Liver (tissue), 9 donors: Measurements from ENCODE around the gene FADS6. TPM values are rescaled to one million over a fixed set of nuclear protein-coding genes. Genes with fewer than 3 reads are reported as not detected.

Source experiments
- DNase-seq: peaks from one replicate; pipeline ENCODE4 v3.0.0-alpha.2; 2017; ENCODE audit warnings: low spot score
- H3K27ac ChIP-seq, 2 donors: one replicate each; pipeline ENCODE4 v1.7.0; 2013; ENCODE audit warnings: inconsistent platforms in 2 of 2, low read length in 2 of 2, control low read depth in 1 of 2, low read depth in 1 of 2, mild to moderate bottlenecking in 1 of 2
- H3K27me3 ChIP-seq, 4 donors: one replicate each; pipeline versions ENCODE4 v1.6.1 to v1.7.0; 2013; ENCODE audit warnings: low read length in 3 of 4, inconsistent platforms in 1 of 4, mild to moderate bottlenecking in 1 of 4, moderate library complexity in 1 of 4; ENCODE audit not compliant: control insufficient read depth in 4 of 4, insufficient read depth in 4 of 4
- H3K36me3 ChIP-seq, 4 donors: one replicate each; pipeline versions ENCODE4 v1.6.1 to v1.7.0; 2013; ENCODE audit warnings: low read length in 3 of 4, mild to moderate bottlenecking in 3 of 4, low read depth in 1 of 4, moderate library complexity in 1 of 4; ENCODE audit not compliant: control insufficient read depth in 4 of 4, insufficient read depth in 3 of 4
- H3K4me1 ChIP-seq, 4 donors: one replicate each; pipeline versions ENCODE4 v1.6.1 to v1.7.0; 2013; ENCODE audit warnings: low read length in 3 of 4, mild to moderate bottlenecking in 3 of 4, moderate library complexity in 1 of 4; ENCODE audit not compliant: control insufficient read depth in 4 of 4, insufficient read depth in 4 of 4
- H3K4me3 ChIP-seq, 3 donors: one replicate each; pipeline versions ENCODE4 v1.6.1 to v1.7.0; 2013; ENCODE audit warnings: low read length in 3 of 3, control low read depth in 1 of 3, low read depth in 1 of 3, mild to moderate bottlenecking in 1 of 3
- H3K9ac ChIP-seq, 2 donors: one replicate each; pipeline ENCODE4 v1.7.0; 2013; ENCODE audit warnings: low read length in 2 of 2, mild to moderate bottlenecking in 2 of 2, moderate library complexity in 2 of 2, control low read depth in 1 of 2, low read depth in 1 of 2
- H3K9me3 ChIP-seq, 4 donors: one replicate each; pipeline versions ENCODE4 v1.6.1 to v1.7.0; 2013; ENCODE audit warnings: low read length in 3 of 4; ENCODE audit not compliant: control insufficient read depth in 4 of 4
- ATF3 ChIP-seq: IDR thresholded peaks from 2 replicates; pipeline ENCODE4 v1.6.1; 2016; ENCODE audit warnings: antibody characterized with exemption
- CTCF ChIP-seq: fragments of 150-350 bp; IDR thresholded peaks from 2 replicates; pipeline ENCODE4 v1.5.1; 2017; ENCODE audit warnings: improper control_type of control experiment, low read depth, low read length; ENCODE audit not compliant: missing input control
- EGR1 ChIP-seq, 2 donors: IDR thresholded peaks; 2 replicates each; pipeline ENCODE4 v1.6.1; 2016 to 2018; ENCODE audit warnings: antibody characterized with exemption in 2 of 2, low read depth in 2 of 2
- FOXA1 ChIP-seq: IDR thresholded peaks from 2 replicates; pipeline ENCODE4 v1.6.1; 2016; ENCODE audit warnings: antibody characterized with exemption
- FOXA2 ChIP-seq: IDR thresholded peaks from 2 replicates; pipeline ENCODE4 v1.6.1; 2016; ENCODE audit warnings: antibody characterized with exemption
- GABPA ChIP-seq, 2 donors: IDR thresholded peaks in 1 of 2; conservative IDR thresholded peaks in 1 of 2; 2 replicates each; pipeline ENCODE4 v1.6.1; 2016; ENCODE audit warnings: antibody characterized with exemption in 2 of 2, mild to moderate bottlenecking in 1 of 2, moderate library complexity in 1 of 2
- HNF4A ChIP-seq, 2 donors: conservative IDR thresholded peaks; 2 replicates each; pipeline ENCODE4 v1.6.1; 2016; ENCODE audit warnings: antibody characterized with exemption in 2 of 2, mild to moderate bottlenecking in 2 of 2
- HNF4G ChIP-seq: IDR thresholded peaks from 2 replicates; pipeline ENCODE4 v1.6.1; 2016; ENCODE audit warnings: antibody characterized with exemption
- JUND ChIP-seq, 2 donors: IDR thresholded peaks; 2 replicates each; pipeline ENCODE4 v1.6.1; 2016; ENCODE audit warnings: antibody characterized with exemption in 2 of 2
- MAX ChIP-seq: IDR thresholded peaks from 2 replicates; pipeline ENCODE4 v1.6.1; 2016; ENCODE audit warnings: antibody characterized with exemption
- NR2F2 ChIP-seq: IDR thresholded peaks from 2 replicates; pipeline ENCODE4 v1.6.1; 2016; ENCODE audit warnings: antibody characterized with exemption
- RAD21 ChIP-seq, 2 donors: IDR thresholded peaks; 2 replicates each; pipeline ENCODE4 v1.6.1; 2016; ENCODE audit warnings: antibody characterized with exemption in 2 of 2, mild to moderate bottlenecking in 2 of 2
- REST ChIP-seq: IDR thresholded peaks from 2 replicates; pipeline ENCODE4 v1.6.1; 2016; ENCODE audit warnings: antibody characterized with exemption, mild to moderate bottlenecking
- RXRA ChIP-seq, 2 donors: IDR thresholded peaks; 2 replicates each; pipeline ENCODE4 v1.6.1; 2017 to 2018; ENCODE audit warnings: antibody characterized with exemption in 2 of 2, mild to moderate bottlenecking in 1 of 2
- SP1 ChIP-seq: IDR thresholded peaks from 2 replicates; pipeline ENCODE4 v1.6.1; 2018; ENCODE audit warnings: antibody characterized with exemption, mild to moderate bottlenecking
- TAF1 ChIP-seq: conservative IDR thresholded peaks from 2 replicates; pipeline ENCODE4 v1.6.1; 2016; ENCODE audit warnings: antibody characterized with exemption, mild to moderate bottlenecking
- YY1 ChIP-seq: IDR thresholded peaks from 2 replicates; pipeline ENCODE4 v1.6.1; 2016; ENCODE audit warnings: antibody characterized with exemption, mild to moderate bottlenecking
- ZBTB33 ChIP-seq: IDR thresholded peaks from 2 replicates; pipeline ENCODE4 v1.6.1; 2016; ENCODE audit warnings: antibody characterized with exemption
- WGBS: extraction: QIAGEN DNeasy Blood & Tissue Kit; methylation state at CpG from one replicate; pipeline ENCODE4 v1.1.7; 2013; 5-methylcytosine and 5-hydroxymethylcytosine counted together
- polyA plus RNA-seq, 2 donors: library from polyadenylated mRNA; stranded (reverse) in 1 of 2; unstranded in 1 of 2; fragments of 200-250 nt in 1 of 2; fragments of >200 nt in 1 of 2; fragmentation: Nextera tagmentation in 1 of 2; extraction: Ambion mirVana in 1 of 2; gene quantifications; one replicate each; pipeline versions ENCODE4 v1.2.1 to v1.2.3, GENCODE V29; 2013 to 2015
- total RNA-seq, 2 donors: library from RNA; depleted of rRNA; stranded (reverse); fragments of >200 nt; gene quantifications; one replicate each; pipeline ENCODE4 v1.2.3, GENCODE V29; 2014
- donor health status: healthy.
- donor health status: healthy.
- donor health status: healthy.
- donor health status: healthy.
- donor health status: healthy.

Gene FADS6
- total RNA-seq (1 to 10 TPM in 1 of 2 donors, not detected in 1; 7.1 TPM), polyA plus RNA-seq (1 to 10 TPM; 2.1 to 4.2 TPM)

GRCh38 chr17:74892974-74893911 is at the start of gene FADS6:
TSS of gene FADS6 (minus strand) at chr17:74893633. CDS start at chr17:74893595, 38 bp downstream.
- peak in 1 of 2 donors; percentile 47 for TF ChIP-seq EGR1 (IDR thresholded peaks at IDR 0.05; ENCODE audit: low read depth in 2 of 2)
- no peak for TF ChIP-seq NR2F2
- TF ChIP-seq HNF4A (conservative IDR thresholded peaks at IDR 0.05), result peak in 1 of 2 donors; percentile 82
- TF ChIP-seq HNF4G, result peak; percentile 40
- Histone ChIP-seq H3K4me1 (peaks cover 0 to 16% (median 10%) of the 10 kb centered on the region in 4 donors), H3K27ac (no peak within 1 kb of the TSS), H3K27me3 (no peaks in the 10 kb centered on the region), H3K9me3 (no peaks in the 10 kb centered on the region), H3K9ac (no peak within 1 kb of the TSS), H3K36me3 (no peaks in the 10 kb centered on the region), H3K4me3 (peak within 1 kb of the TSS; percentile 49 to 75 (median 64))
- 6% methylated on average over 86 of the region's 86 CpGs for WGBS
- DNase-seq, result no peak

GRCh38 chr17:74941128-74941725 is 47.8 kb upstream of the FADS6 start:
- no peaks in the 10 kb centered on the region for H3K4me1 ChIP-seq
- TF ChIP-seq EGR1 (IDR thresholded peaks at IDR 0.05; ENCODE audit: low read depth in 2 of 2), result no peak
- TF ChIP-seq JUND (IDR thresholded peaks at IDR 0.05), result no peak
- no peak for TF ChIP-seq GABPA (IDR thresholded peaks at IDR 0.05 in 1 of 2, conservative IDR thresholded peaks at IDR 0.05 in 1 of 2)
- TF ChIP-seq NR2F2, result no peak
- no peak for TF ChIP-seq TAF1
- no peak for TF ChIP-seq HNF4G
- no peak for TF ChIP-seq RAD21 (IDR thresholded peaks at IDR 0.05)
- TF ChIP-seq HNF4A (conservative IDR thresholded peaks at IDR 0.05), result no peak
- TF ChIP-seq ATF3, result no peak
- TF ChIP-seq RXRA (IDR thresholded peaks at IDR 0.05), result no peak
- TF ChIP-seq REST, result no peak
- no peak for TF ChIP-seq FOXA1
- no peak for TF ChIP-seq FOXA2
- no peak for TF ChIP-seq YY1
- no peak for TF ChIP-seq ZBTB33
- no peak for TF ChIP-seq CTCF
- no peak for TF ChIP-seq MAX
- no peak for TF ChIP-seq SP1
- H3K27ac ChIP-seq, result no peak overlapping the region
- no peak overlapping the region for H3K4me3 ChIP-seq
- no peak for DNase-seq
- no peak overlapping the region for H3K9ac ChIP-seq
- no peaks in the 10 kb centered on the region for H3K36me3 ChIP-seq
- H3K27me3 ChIP-seq, result peaks cover 0 to 8% (median 3%) of the 10 kb centered on the region in 4 donors
- no peaks in the 10 kb centered on the region for H3K9me3 ChIP-seq
- 77% methylated on average over 21 of the region's 21 CpGs for WGBS
